Astrocyte (in vitro differentiated cells and primary cell): Measurements from ENCODE around the gene HOXB13. TPM values are rescaled to one million over a fixed set of nuclear protein-coding genes. Genes with fewer than 3 reads are reported as not detected.

Source experiments
- DNase-seq: peaks from one replicate; pipeline ENCODE4 v3.0.0-alpha.2; 2010; ENCODE audit warnings: low read depth
- FAIRE-seq: peaks from 2 replicates; lab custom pipeline; 2011; peaks lifted over from hg19 to GRCh38; lab: Jason Lieb, UNC
- H2AFZ ChIP-seq: 2 replicates; pipeline ENCODE4 v1.6.0; 2012; ENCODE audit warnings: low read depth, low read length, inconsistent platforms
- H3K27ac ChIP-seq: 2 replicates; pipeline ENCODE4 v1.5.1; 2011; ENCODE audit warnings: low read depth, low read length, inconsistent platforms
- H3K27me3 ChIP-seq: 2 replicates; pipeline ENCODE4 v1.6.0; 2011; ENCODE audit warnings: low read length, inconsistent platforms; ENCODE audit not compliant: insufficient read depth
- H3K36me3 ChIP-seq: 2 replicates; pipeline ENCODE4 v1.5.1; 2011; ENCODE audit warnings: low read length, inconsistent platforms; ENCODE audit not compliant: insufficient read depth
- H3K4me1 ChIP-seq: 2 replicates; pipeline ENCODE4 v1.5.1; 2011; ENCODE audit warnings: low read length, inconsistent platforms; ENCODE audit not compliant: insufficient read depth
- H3K4me2 ChIP-seq: 2 replicates; pipeline ENCODE4 v1.6.0; 2012; ENCODE audit warnings: low read length, inconsistent platforms
- H3K4me3 ChIP-seq: 2 replicates; pipeline ENCODE4 v1.5.1; 2011; ENCODE audit warnings: low read depth, mild to moderate bottlenecking, low read length, inconsistent platforms; ENCODE audit not compliant: insufficient read depth
- H3K79me2 ChIP-seq: 2 replicates; pipeline ENCODE4 v1.6.0; 2012; ENCODE audit warnings: mild to moderate bottlenecking, low read length, inconsistent platforms; ENCODE audit not compliant: insufficient read depth
- H3K9ac ChIP-seq: 2 replicates; pipeline ENCODE4 v1.6.0; 2012; ENCODE audit warnings: mild to moderate bottlenecking, low read length, inconsistent platforms
- H3K9me3 ChIP-seq: 2 replicates; pipeline ENCODE4 v1.5.1; 2012; ENCODE audit warnings: low read depth, mild to moderate bottlenecking, low read length, inconsistent platforms; ENCODE audit not compliant: insufficient read depth
- H4K20me1 ChIP-seq: 2 replicates; pipeline ENCODE4 v1.6.0; 2012; ENCODE audit warnings: low read length, inconsistent platforms; ENCODE audit not compliant: insufficient read depth
- H3K27ac Mint-ChIP-seq: one replicate; pipeline ENCODE4 v1.8.0; 2021; ENCODE audit warnings: mild to moderate bottlenecking, mixed read lengths; ENCODE audit not compliant: unreplicated experiment
- H3K27me3 Mint-ChIP-seq: one replicate; pipeline ENCODE4 v1.8.0; 2021; ENCODE audit warnings: low read depth, mixed read lengths; ENCODE audit not compliant: unreplicated experiment
- H3K36me3 Mint-ChIP-seq: one replicate; pipeline ENCODE4 v1.8.0; 2021; ENCODE audit warnings: low read depth, mixed read lengths; ENCODE audit not compliant: unreplicated experiment
- H3K4me1 Mint-ChIP-seq: one replicate; pipeline ENCODE4 v1.8.0; 2021; ENCODE audit warnings: low read depth, mixed read lengths; ENCODE audit not compliant: unreplicated experiment
- H3K4me3 Mint-ChIP-seq: one replicate; pipeline ENCODE4 v1.8.0; 2021; ENCODE audit warnings: mild to moderate bottlenecking, moderate library complexity, mixed read lengths; ENCODE audit not compliant: unreplicated experiment
- H3K9me3 Mint-ChIP-seq: one replicate; pipeline ENCODE4 v1.8.0; 2021; ENCODE audit warnings: mild to moderate bottlenecking, mixed read lengths; ENCODE audit not compliant: unreplicated experiment
- CTCF ChIP-seq: IDR thresholded peaks from 2 replicates; pipeline ENCODE4 v1.5.1; 2011; ENCODE audit warnings: low read depth, mild to moderate bottlenecking, inconsistent platforms, low read length, moderate library complexity; ENCODE audit not compliant: insufficient read depth
- EZH2 ChIP-seq: IDR thresholded peaks from 2 replicates; pipeline ENCODE4 v1.6.1; 2012; ENCODE audit warnings: mild to moderate bottlenecking, low read length, inconsistent platforms; ENCODE audit not compliant: insufficient read depth
- total RNA-seq: library from RNA; stranded (reverse); gene quantifications from 2 replicates; pipeline ENCODE4 v1.2.1, GENCODE V29; 2021

The HOXB13 gene
- total RNA-seq, 1 donor from 2014 or later = not detected

DNA sequence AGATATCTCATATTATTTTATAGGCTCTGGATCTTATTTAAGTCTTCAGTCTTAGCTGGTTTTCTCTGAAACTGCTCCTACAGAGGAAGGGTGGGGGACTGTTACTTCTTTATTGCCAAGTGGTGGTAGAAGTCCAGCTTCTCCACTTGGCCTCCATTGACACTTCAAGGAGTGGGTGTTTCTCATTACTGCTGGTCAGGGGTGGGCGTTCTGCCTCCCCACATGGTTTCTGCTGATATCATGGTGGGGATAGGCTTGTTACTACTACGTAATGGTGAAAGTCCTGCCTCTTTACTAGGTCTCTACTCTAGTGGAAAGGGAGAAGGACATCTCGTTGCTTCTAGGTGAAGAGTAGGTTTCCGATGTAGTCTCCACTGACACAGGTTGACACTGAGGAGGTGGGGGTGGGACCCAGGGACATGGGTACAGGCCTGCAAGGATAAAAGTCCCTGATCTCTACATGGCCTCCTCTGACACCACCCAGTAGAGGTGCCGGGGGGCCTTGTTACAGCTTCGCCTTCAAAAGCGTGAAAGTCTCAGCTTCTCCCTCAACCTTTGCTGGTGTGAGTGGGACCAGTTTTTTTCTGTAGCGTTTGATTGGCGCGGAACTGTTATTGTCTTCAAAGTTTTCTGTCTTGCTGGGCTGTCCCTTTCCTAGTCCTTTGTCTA, 26.6 kb downstream of the HOXB13 start:
- Histone ChIP-seq H3K36me3 (no peaks in the 10 kb centered on the region), H4K20me1 (no peaks in the 10 kb centered on the region), H3K4me1 (no peaks in the 10 kb centered on the region), H2AFZ (no peak overlapping the region), H3K27ac (no peak overlapping the region), H3K4me2 (no peak overlapping the region), H3K27me3 (peaks cover 36% of the 10 kb centered on the region), H3K9ac (no peak overlapping the region), H3K79me2 (no peaks in the 10 kb centered on the region), H3K9me3 (no peaks in the 10 kb centered on the region), H3K4me3 (no peak overlapping the region)
- Mint-ChIP-seq H3K4me3 (no peak overlapping the region), H3K27me3 (peaks cover 62% of the 10 kb centered on the region), H3K9me3 (no peaks in the 10 kb centered on the region), H3K36me3 (no peaks in the 10 kb centered on the region), H3K4me1 (no peaks in the 10 kb centered on the region), H3K27ac (no peak overlapping the region)
- no peak for DNase-seq
- FAIRE-seq = no peak
- TF ChIP-seq CTCF (no peak), EZH2 (no peak)

GRCh38 chr17:48693178-48693577, 35.4 kb downstream of the HOXB13 start:
- Histone ChIP-seq H3K27me3 (peaks cover 8% of the 10 kb centered on the region), H3K27ac (no peak overlapping the region), H3K4me2 (no peak overlapping the region), H3K9ac (no peak overlapping the region), H3K4me3 (no peak overlapping the region), H3K36me3 (no peaks in the 10 kb centered on the region), H3K9me3 (no peaks in the 10 kb centered on the region), H3K4me1 (no peaks in the 10 kb centered on the region), H4K20me1 (no peaks in the 10 kb centered on the region), H2AFZ (no peak overlapping the region), H3K79me2 (no peaks in the 10 kb centered on the region)
- no peak for DNase-seq
- no peaks in the 10 kb centered on the region for H3K9me3 Mint-ChIP-seq
- peaks cover 18% of the 10 kb centered on the region for H3K27me3 Mint-ChIP-seq
- no peak overlapping the region for H3K27ac Mint-ChIP-seq
- no peaks in the 10 kb centered on the region for H3K36me3 Mint-ChIP-seq
- H3K4me1 Mint-ChIP-seq = no peaks in the 10 kb centered on the region
- H3K4me3 Mint-ChIP-seq = no peak overlapping the region
- no peak for TF ChIP-seq CTCF
- no peak for TF ChIP-seq EZH2
- FAIRE-seq = no peak

- H3K27me3 ChIP-seq = peaks cover 8% of the 10 kb centered on the region
- no peaks in the 10 kb centered on the region for H3K4me1 ChIP-seq
- H3K4me2 ChIP-seq = no peak overlapping the region
These were observed 36.5 kb downstream of the HOXB13 start for GRCh38 chr17:48692049-48692448.

More at GRCh38 chr17:48692049-48692448, 36.5 kb downstream of the HOXB13 start:
- DNase-seq (no peak), FAIRE-seq (no peak)
- no peaks in the 10 kb centered on the region for H3K36me3 Mint-ChIP-seq
- TF ChIP-seq EZH2 (no peak), CTCF (no peak)
- H3K27me3 Mint-ChIP-seq = peaks cover 8% of the 10 kb centered on the region
- Histone ChIP-seq H3K4me3 (no peak overlapping the region), H3K79me2 (no peaks in the 10 kb centered on the region), H4K20me1 (no peaks in the 10 kb centered on the region), H2AFZ (no peak overlapping the region), H3K9me3 (no peaks in the 10 kb centered on the region), H3K27ac (no peak overlapping the region), H3K36me3 (no peaks in the 10 kb centered on the region), H3K9ac (no peak overlapping the region)
- H3K4me1 Mint-ChIP-seq = no peaks in the 10 kb centered on the region
- H3K9me3 Mint-ChIP-seq = no peaks in the 10 kb centered on the region
- no peak overlapping the region for H3K27ac Mint-ChIP-seq
- H3K4me3 Mint-ChIP-seq = no peak overlapping the region
